Stimulated activated naive B cell treated with anti-CD40 and anti-IgM and Interleukin-4, amounts not matched to agents 10 μg/mL and 1 μg/mL and 100 μg/mL, for 72 hours (primary cell): ENCODE measurements around the gene TUFM.
A peak's percentile ranks its signal among the peaks of the same experiment; 100 is the strongest.
"Not testable (repeated sequence)": the region's sequence is repeated elsewhere in the genome, so short reads cannot be mapped to it uniquely, and the experiment has no call there.

ENCODE experiments used
- ATAC-seq, 2 donors: fragments of 150-1000 bp; cut with Tn5 transposase; replicated peaks; 2 replicates each; pipeline ENCODE4 v1.10.0; 2021; ENCODE audit warnings: moderate library complexity in 1 of 2
- DNase-seq: peaks from one replicate; pipeline ENCODE4 v3.0.0; 2021
- H3K27ac Mint-ChIP-seq: one replicate; pipeline ENCODE4 v1.8.0; 2022; ENCODE audit warnings: mild to moderate bottlenecking, mixed read lengths
- H3K27me3 Mint-ChIP-seq, 2 donors: one replicate each; pipeline ENCODE4 v1.8.0; 2022; ENCODE audit warnings: mixed read lengths in 2 of 2
- H3K36me3 Mint-ChIP-seq, 2 donors: one replicate each; pipeline ENCODE4 v1.8.0; 2022; ENCODE audit warnings: mixed read lengths in 2 of 2, mild to moderate bottlenecking in 1 of 2
- H3K4me1 Mint-ChIP-seq, 2 donors: one replicate each; pipeline ENCODE4 v1.8.0; 2022; ENCODE audit warnings: mixed read lengths in 2 of 2, mild to moderate bottlenecking in 1 of 2
- H3K4me3 Mint-ChIP-seq, 2 donors: one replicate each; pipeline ENCODE4 v1.8.0; 2022; ENCODE audit warnings: mild to moderate bottlenecking in 2 of 2, mixed read lengths in 2 of 2, moderate library complexity in 1 of 2
- H3K9me3 Mint-ChIP-seq, 2 donors: one replicate each; pipeline ENCODE4 v1.8.0; 2022; ENCODE audit warnings: mixed read lengths in 2 of 2, mild to moderate bottlenecking in 1 of 2

Gene TUFM

GRCh38 chr16:28846080-28846932 lies at the start of gene TUFM:
Gene TUFM (minus strand): TSS chr16:28846348. CDS start chr16:28846269, 79 bp downstream.
- Mint-ChIP-seq H3K9me3 (no peaks in the 10 kb centered on the region), H3K36me3 (peaks cover 24 to 41% of the 10 kb centered on the region in 2 donors), H3K4me3 (peak within 1 kb of the TSS; percentile 85 to 95), H3K4me1 (peaks cover 19 to 46% of the 10 kb centered on the region in 2 donors), H3K27me3 (no peaks in the 10 kb centered on the region), H3K27ac (peak within 1 kb of the TSS; percentile 98)
- peak; percentile 94 to 97 for ATAC-seq
- peak; percentile 99 for DNase-seq

GRCh38 chr16:28895609-28896008 lies 49.5 kb upstream of the TUFM start:
- H3K36me3 Mint-ChIP-seq = peaks cover 12 to 15% of the 10 kb centered on the region in 2 donors

GRCh38 chr16:28893291-28893690 lies 47.1 kb upstream of the TUFM start:
- H3K4me1 Mint-ChIP-seq = peaks cover 0 to 5% of the 10 kb centered on the region in 2 donors

More at GRCh38 chr16:28895609-28896008, 49.5 kb upstream of the TUFM start:
- ATAC-seq (no peak), DNase-seq (no peak)
- H3K27ac Mint-ChIP-seq = no peak overlapping the region
- H3K4me3 Mint-ChIP-seq = no peak overlapping the region
- peaks cover 2 to 9% of the 10 kb centered on the region in 2 donors for H3K4me1 Mint-ChIP-seq
- H3K9me3 Mint-ChIP-seq = no peaks in the 10 kb centered on the region
- no peaks in the 10 kb centered on the region for H3K27me3 Mint-ChIP-seq

DNA sequence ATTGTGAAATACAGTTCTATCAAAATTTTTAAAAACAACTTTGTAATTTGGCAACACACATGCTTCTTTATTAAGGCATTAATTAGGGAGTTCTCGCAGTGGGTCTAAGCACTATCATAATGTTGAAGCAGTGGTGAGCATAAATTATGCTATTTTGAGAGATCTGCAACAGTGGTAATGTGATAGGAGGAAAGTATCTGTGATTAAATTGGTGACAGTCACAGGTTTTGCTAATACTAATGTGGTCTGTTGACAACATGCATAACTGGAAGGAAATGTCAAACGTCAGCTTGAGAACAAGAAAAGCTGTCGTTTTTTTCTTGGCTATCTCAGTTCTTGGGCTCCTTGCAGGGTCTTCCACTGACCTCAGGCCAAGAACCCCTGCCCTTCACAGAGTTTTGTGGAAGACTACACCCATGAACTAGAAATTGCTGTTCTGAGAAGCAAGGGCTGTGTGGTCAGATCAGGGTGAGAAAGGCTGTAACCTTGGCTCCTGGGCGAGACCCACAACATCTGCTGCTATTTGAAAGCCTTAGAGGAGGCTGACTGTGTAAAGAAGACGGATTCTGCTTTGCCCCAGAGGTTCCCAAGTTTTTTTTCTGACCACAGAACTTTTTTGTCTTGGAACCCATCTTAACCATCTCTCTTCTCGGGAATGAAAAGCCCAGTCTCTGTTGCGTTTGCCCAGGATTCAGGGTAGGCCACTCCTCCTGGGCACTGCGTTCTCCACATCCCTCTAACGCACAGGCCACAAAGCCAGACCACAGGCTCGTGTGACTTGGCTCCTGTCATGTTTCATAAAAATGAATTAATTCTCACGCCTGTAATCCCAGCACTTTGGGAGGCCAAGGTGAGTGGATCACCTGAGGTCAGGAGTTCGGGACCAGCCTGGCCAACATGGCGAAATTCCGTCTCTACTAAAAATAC lies 46.1 kb upstream of the TUFM start:
- Mint-ChIP-seq H3K4me1 (peaks cover under 1 to 5% of the 10 kb centered on the region in 2 donors), H3K9me3 (no peaks in the 10 kb centered on the region), H3K36me3 (peaks cover 3 to 6% of the 10 kb centered on the region in 2 donors), H3K4me3 (no peak overlapping the region), H3K27me3 (no peaks in the 10 kb centered on the region), H3K27ac (no peak overlapping the region)
- ATAC-seq = no peak
- DNase-seq = no peak

More at GRCh38 chr16:28893291-28893690, 47.1 kb upstream of the TUFM start:
- H3K36me3 Mint-ChIP-seq = peaks cover 9 to 10% of the 10 kb centered on the region in 2 donors
- no peak overlapping the region for H3K27ac Mint-ChIP-seq
- ATAC-seq = no peak
- H3K4me3 Mint-ChIP-seq = no peak overlapping the region
- no peak for DNase-seq
- no peaks in the 10 kb centered on the region for H3K27me3 Mint-ChIP-seq
- no peaks in the 10 kb centered on the region for H3K9me3 Mint-ChIP-seq

DNA sequence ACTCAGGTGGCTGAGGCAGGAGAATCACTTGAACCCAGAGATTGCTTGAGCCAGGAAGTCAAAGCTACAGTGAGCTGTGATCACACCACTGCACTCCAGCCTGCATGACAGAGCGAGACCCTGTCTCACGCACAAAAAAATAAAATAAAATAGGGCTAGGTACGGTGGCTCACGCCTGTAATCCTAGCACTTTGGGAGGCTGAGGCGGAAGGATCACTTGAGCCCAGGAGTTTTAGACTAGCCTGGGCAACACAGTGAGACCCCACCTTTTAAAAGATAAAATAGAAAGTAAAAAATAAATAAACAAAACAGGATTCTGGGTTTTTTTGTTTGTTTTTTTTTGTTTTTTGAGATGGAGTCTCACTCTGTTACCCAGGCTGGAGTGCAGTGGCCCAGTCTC lies 44.2 kb upstream of the TUFM start:
- H3K36me3 Mint-ChIP-seq, ATAC-seq, H3K9me3 Mint-ChIP-seq, H3K4me3 Mint-ChIP-seq, H3K27ac Mint-ChIP-seq, H3K27me3 Mint-ChIP-seq, DNase-seq, H3K4me1 Mint-ChIP-seq: not testable (repeated sequence)

DNA sequence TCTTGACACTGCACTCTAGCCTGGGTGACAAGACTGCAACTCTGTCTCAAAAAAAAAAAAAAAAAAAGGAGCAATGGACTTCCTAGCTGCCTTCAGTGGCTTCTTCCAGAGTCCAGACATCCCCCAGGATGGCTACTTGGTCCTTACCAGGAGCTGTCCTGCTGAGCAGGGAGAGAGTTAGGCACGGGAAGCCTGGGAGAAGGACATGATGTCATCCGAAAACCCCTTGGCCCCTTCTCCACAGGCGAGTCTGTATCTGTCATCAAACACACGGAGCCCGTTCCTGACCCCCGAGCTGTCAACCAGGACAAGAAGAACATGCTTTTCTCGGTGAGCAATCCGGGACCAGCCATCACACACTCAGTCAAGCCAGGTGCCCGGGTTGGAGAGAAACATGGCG lies 40.8 kb upstream of the TUFM start:
- peaks cover 0 to 5% of the 10 kb centered on the region in 2 donors for H3K4me1 Mint-ChIP-seq

DNA sequence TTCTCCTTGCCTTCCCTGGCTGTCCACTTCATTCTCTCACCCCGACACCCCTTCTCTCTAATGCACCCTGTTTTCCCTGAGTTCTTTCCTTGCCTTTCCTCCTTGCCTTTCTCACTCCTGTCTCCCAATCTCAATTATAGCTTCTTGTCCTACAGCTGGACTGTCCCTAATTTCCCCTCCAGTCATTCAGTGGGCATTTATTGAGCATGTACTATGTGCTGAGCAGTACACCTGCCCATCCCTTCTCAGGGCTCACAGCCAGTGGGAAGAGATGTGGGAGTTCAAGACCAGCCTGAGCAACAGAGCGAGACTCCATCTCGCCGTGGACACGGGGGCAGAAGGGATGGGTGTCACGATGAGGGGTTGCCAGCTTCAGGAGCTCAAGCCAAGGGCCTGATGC lies 37.9 kb upstream of the TUFM start:
- DNase-seq = no peak
- H3K36me3 Mint-ChIP-seq = no peaks in the 10 kb centered on the region
- H3K27ac Mint-ChIP-seq = no peak overlapping the region
- H3K27me3 Mint-ChIP-seq = peaks cover 9 to 11% of the 10 kb centered on the region in 2 donors
- H3K9me3 Mint-ChIP-seq = no peaks in the 10 kb centered on the region
- H3K4me1 Mint-ChIP-seq = peaks cover 16 to 19% of the 10 kb centered on the region in 2 donors
- no peak overlapping the region for H3K4me3 Mint-ChIP-seq
- ATAC-seq = no peak

More for the DNA sequence above, 40.8 kb upstream of the TUFM start:
- no peaks in the 10 kb centered on the region for H3K27me3 Mint-ChIP-seq
- no peaks in the 10 kb centered on the region for H3K9me3 Mint-ChIP-seq
- no peak for DNase-seq
- no peak for ATAC-seq
- H3K4me3 Mint-ChIP-seq = no peak overlapping the region
- H3K36me3 Mint-ChIP-seq = no peaks in the 10 kb centered on the region
- no peak overlapping the region for H3K27ac Mint-ChIP-seq

DNA sequence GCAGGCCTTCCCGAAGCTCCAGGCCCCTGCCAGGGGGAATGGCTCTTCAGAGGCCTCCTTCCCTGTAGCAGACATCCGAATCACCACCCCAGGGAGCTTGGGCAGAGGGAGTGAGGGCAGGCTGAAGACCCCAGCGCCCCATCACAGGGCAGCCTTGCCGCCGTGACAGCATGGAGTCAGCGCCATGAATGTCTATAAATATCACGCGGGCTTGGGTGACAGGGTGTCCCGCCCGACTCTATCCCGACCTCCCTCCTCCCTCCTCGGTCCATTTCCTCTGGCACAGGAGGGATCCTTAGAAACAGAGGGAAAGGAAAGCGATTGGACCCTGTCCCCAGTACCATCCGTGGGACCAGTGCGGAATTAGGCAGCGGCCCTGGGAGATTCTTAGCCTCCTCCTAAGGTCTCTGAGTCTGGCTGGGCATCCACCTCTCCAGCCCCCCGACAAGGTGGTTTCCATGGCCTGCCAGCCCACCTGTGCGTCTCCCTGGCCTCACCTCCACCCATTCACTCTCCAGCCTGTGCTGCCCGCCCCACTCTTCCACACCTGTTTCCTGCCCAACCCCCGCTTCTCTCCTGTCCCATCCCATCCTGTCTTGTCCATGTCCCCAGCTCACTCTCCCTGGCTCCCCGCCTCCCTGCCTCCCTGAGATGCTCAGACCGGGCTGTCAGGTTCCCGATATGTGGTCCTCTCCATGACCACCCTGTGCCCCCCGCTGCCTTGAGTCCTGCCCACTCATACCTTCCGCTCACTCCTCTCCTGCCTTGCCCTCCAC lies 37.3 kb upstream of the TUFM start:
- H3K36me3 Mint-ChIP-seq = no peaks in the 10 kb centered on the region
- no peak for DNase-seq
- no peak overlapping the region for H3K27ac Mint-ChIP-seq
- H3K27me3 Mint-ChIP-seq = peaks cover 9 to 11% of the 10 kb centered on the region in 2 donors
- peaks cover 21 to 25% of the 10 kb centered on the region in 2 donors for H3K4me1 Mint-ChIP-seq
- no peak overlapping the region for H3K4me3 Mint-ChIP-seq
- ATAC-seq = no peak
- H3K9me3 Mint-ChIP-seq = no peaks in the 10 kb centered on the region

DNA sequence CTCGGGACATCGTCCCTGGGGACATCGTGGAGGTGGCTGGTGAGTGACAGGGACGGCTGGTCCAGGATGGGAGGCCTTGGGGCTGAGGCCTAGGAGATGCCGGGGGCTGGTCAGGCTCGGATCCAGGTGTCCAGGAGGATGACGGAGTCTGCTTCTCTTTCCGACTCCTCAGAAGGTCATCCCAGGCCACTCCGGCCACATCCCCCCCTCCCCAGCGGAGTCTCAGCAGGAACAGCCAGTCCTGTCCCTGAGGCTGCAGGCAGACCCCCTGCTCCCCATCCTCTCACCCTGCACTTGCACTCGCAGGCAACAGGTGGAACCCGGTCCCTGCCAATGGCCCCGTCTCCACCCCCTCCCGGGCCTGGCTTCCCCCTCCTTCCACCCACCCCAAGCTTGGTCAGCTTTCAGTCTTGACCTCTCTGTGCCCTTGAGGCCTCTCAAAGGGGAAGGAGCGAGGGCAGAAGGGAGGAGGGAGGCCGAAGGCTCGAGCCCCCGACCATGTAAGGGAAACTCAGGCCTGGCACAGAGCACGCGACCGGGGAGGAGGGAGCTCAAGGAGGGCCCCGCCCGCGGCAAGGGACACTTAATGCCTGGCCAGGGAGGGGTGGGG lies 36.5 kb upstream of the TUFM start:
- Mint-ChIP-seq H3K36me3 (peaks cover 0 to 3% of the 10 kb centered on the region in 2 donors), H3K4me3 (no peak overlapping the region)
- ATAC-seq = no peak

DNA sequence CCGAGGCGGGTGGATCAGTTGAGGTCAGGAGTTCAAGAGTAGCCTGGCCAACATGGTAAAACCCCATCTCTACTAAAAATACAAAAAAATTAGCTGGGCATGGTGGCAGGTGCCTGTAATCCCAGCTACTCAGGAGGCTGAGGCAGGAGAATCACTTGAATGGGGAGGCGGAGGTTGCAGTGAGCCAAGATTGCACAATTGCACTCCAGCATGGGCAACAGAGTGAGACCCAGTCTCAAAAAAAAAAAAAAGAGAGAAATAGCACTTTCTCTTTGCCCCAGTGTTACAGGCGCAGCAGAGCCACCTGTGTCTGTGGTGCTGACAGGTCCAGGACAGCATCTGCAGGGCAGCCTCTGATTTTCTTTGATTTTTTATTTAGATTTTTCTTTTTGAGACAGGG lies 35.4 kb upstream of the TUFM start:
- Mint-ChIP-seq H3K4me1 (peaks cover 23 to 40% of the 10 kb centered on the region in 2 donors), H3K27me3 (peaks cover 9 to 11% of the 10 kb centered on the region in 2 donors)
- H3K9me3 Mint-ChIP-seq, H3K4me3 Mint-ChIP-seq, DNase-seq, H3K27ac Mint-ChIP-seq, H3K36me3 Mint-ChIP-seq, ATAC-seq: not testable (repeated sequence)

More for the DNA sequence above, 36.5 kb upstream of the TUFM start:
- H3K4me1 Mint-ChIP-seq = peaks cover 25 to 33% of the 10 kb centered on the region in 2 donors
- no peaks in the 10 kb centered on the region for H3K9me3 Mint-ChIP-seq
- no peak overlapping the region for H3K27ac Mint-ChIP-seq
- H3K27me3 Mint-ChIP-seq = peaks cover 9 to 11% of the 10 kb centered on the region in 2 donors
- DNase-seq = no peak

GRCh38 chr16:28880955-28881354 lies 34.8 kb upstream of the TUFM start:
- H3K4me3 Mint-ChIP-seq = peak overlapping the region; percentile 54 to 92
- no peak for DNase-seq
- peaks cover 9 to 11% of the 10 kb centered on the region in 2 donors for H3K27me3 Mint-ChIP-seq
- peak overlapping the region; percentile 70 for H3K27ac Mint-ChIP-seq
- ATAC-seq = no peak
- H3K36me3 Mint-ChIP-seq = peaks cover 2 to 3% of the 10 kb centered on the region in 2 donors
- H3K4me1 Mint-ChIP-seq = peaks cover 23 to 40% of the 10 kb centered on the region in 2 donors
- no peaks in the 10 kb centered on the region for H3K9me3 Mint-ChIP-seq

DNA sequence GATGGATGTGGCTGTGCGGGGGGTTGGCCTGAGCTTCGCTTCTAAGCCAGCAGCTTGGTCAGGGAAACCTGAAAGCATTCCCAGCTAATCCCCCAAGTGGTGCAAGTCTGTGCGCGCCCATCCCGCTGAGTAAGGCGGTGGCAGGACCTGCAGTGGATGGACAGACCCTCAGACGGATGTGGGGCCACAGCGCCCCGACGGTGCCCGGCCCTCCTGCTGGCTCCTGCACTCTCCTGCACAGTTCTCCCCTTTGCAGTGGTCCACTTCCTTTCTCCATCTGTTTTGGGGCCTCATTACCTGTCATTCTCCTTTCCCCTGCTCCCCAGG lies 34.4 kb upstream of the TUFM start:
- Mint-ChIP-seq H3K4me3 (peak overlapping the region; percentile 92 to 93), H3K4me1 (peaks cover 23 to 40% of the 10 kb centered on the region in 2 donors), H3K9me3 (no peaks in the 10 kb centered on the region), H3K36me3 (peaks cover 2 to 3% of the 10 kb centered on the region in 2 donors), H3K27me3 (peaks cover 9 to 11% of the 10 kb centered on the region in 2 donors), H3K27ac (no peak overlapping the region)
- DNase-seq = no peak
- no peak for ATAC-seq

GRCh38 chr16:28879841-28880588 lies 33.9 kb upstream of the TUFM start:
- Mint-ChIP-seq H3K4me1 (peaks cover 27 to 40% of the 10 kb centered on the region in 2 donors), H3K4me3 (peak overlapping the region; percentile 92 to 93), H3K27me3 (peaks cover 9 to 11% of the 10 kb centered on the region in 2 donors), H3K27ac (peak overlapping the region; percentile 93), H3K9me3 (no peaks in the 10 kb centered on the region), H3K36me3 (peaks cover 6 to 9% of the 10 kb centered on the region in 2 donors)
- peak; percentile 95 to 96 for ATAC-seq
- DNase-seq = peak; percentile 79
